ENCODE data around the gene NFATC1.

Gene NFATC1

DNA sequence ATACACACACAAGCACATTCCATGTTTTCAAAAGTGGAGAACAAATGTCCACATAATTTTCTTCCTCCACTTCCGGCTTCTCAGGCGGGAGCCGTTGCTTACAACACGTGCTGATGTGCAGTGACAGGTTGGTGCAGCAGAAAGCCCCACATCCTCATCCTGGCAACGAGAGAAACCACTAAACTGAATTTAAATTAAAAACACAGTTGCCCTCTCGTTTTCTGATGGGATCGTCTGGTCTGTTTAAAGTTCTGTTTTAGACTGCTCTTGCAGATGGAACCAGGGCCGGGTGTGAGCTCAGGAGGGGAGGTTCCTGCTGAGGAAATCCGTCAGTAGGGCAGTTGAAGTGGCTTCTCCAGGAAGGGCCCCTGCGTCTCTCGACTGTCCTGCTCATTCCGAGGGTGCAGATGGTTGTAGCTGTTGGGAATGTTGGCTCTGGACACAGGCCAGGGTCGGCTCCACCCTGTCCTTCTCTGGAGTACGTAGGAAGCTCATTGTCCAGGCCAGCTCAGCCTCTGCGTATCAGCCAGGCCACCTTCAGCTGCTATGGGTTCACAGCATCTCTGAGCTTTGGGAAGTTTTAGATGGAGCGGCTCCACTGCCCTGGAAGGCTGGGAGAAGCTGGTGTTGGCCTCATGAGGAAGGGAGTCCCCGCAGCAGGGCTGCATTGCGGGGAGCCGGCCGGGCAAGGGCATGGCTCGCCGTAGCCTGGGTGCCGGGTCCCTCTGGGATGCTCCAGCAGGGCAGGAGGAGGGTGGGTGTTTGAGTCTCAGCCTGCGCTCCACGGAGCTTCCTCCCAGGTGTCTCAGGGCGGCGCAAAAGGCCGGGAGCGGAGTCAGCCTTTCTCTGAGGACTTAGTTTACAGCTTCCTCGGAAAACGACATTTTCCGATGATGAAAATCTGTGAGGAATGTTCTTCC is 58.3 kb downstream of the NFATC1 start:
- TF ChIP-seq CSDC2 (CRISPR knock-in tag; IDR thresholded peaks at IDR 0.05), result no peak
- TF ChIP-seq RARB (CRISPR knock-in tag; IDR thresholded peaks at IDR 0.05), result no peak
- no peak for TF ChIP-seq ZNF565 (CRISPR knock-in tag; conservative IDR thresholded peaks at IDR 0.05; ENCODE audit: low read depth)
- TF ChIP-seq ESRRG (CRISPR knock-in tag; IDR thresholded peaks at IDR 0.05), result no peak
- no peak for TF ChIP-seq ZFP3 (CRISPR knock-in tag; IDR thresholded peaks at IDR 0.05)
- TF ChIP-seq, protein P1, sequence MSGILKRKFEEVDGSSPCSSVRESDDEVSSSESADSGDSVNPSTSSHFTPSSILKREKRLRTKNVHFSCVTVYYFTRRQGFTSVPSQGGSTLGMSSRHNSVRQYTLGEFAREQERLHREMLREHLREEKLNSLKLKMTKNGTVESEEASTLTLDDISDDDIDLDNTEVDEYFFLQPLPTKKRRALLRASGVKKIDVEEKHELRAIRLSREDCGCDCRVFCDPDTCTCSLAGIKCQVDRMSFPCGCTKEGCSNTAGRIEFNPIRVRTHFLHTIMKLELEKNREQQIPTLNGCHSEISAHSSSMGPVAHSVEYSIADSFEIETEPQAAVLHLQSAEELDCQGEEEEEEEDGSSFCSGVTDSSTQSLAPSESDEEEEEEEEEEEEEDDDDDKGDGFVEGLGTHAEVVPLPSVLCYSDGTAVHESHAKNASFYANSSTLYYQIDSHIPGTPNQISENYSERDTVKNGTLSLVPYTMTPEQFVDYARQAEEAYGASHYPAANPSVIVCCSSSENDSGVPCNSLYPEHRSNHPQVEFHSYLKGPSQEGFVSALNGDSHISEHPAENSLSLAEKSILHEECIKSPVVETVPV (CRISPR knock-in tag; IDR thresholded peaks at IDR 0.05), result no peak
- TF ChIP-seq ZC3H10 (CRISPR knock-in tag; IDR thresholded peaks at IDR 0.05), result no peak
- no peak for TF ChIP-seq ZNF8 (CRISPR knock-in tag; IDR thresholded peaks at IDR 0.05)
- TF ChIP-seq, protein P2, sequence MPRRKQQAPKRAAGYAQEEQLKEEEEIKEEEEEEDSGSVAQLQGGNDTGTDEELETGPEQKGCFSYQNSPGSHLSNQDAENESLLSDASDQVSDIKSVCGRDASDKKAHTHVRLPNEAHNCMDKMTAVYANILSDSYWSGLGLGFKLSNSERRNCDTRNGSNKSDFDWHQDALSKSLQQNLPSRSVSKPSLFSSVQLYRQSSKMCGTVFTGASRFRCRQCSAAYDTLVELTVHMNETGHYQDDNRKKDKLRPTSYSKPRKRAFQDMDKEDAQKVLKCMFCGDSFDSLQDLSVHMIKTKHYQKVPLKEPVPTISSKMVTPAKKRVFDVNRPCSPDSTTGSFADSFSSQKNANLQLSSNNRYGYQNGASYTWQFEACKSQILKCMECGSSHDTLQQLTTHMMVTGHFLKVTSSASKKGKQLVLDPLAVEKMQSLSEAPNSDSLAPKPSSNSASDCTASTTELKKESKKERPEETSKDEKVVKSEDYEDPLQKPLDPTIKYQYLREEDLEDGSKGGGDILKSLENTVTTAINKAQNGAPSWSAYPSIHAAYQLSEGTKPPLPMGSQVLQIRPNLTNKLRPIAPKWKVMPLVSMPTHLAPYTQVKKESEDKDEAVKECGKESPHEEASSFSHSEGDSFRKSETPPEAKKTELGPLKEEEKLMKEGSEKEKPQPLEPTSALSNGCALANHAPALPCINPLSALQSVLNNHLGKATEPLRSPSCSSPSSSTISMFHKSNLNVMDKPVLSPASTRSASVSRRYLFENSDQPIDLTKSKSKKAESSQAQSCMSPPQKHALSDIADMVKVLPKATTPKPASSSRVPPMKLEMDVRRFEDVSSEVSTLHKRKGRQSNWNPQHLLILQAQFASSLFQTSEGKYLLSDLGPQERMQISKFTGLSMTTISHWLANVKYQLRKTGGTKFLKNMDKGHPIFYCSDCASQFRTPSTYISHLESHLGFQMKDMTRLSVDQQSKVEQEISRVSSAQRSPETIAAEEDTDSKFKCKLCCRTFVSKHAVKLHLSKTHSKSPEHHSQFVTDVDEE (CRISPR knock-in tag; IDR thresholded peaks at IDR 0.05), result no peak
- TF ChIP-seq SNAI2 (CRISPR knock-in tag; IDR thresholded peaks at IDR 0.05), result no peak
- no peak for ATAC-seq

- TF ChIP-seq, protein P3, sequence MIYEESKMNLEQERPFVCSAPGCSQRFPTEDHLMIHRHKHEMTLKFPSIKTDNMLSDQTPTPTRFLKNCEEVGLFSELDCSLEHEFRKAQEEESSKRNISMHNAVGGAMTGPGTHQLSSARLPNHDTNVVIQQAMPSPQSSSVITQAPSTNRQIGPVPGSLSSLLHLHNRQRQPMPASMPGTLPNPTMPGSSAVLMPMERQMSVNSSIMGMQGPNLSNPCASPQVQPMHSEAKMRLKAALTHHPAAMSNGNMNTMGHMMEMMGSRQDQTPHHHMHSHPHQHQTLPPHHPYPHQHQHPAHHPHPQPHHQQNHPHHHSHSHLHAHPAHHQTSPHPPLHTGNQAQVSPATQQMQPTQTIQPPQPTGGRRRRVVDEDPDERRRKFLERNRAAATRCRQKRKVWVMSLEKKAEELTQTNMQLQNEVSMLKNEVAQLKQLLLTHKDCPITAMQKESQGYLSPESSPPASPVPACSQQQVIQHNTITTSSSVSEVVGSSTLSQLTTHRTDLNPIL (CRISPR knock-in tag; IDR thresholded peaks at IDR 0.05; ENCODE audit: low read depth), result no peak
- TF ChIP-seq ARNTL (CRISPR knock-in tag; IDR thresholded peaks at IDR 0.05; ENCODE audit: borderline replicate concordance, low read depth) (no peak), ZNF70 (CRISPR knock-in tag; IDR thresholded peaks at IDR 0.05) (no peak), CSDC2 (CRISPR knock-in tag; IDR thresholded peaks at IDR 0.05) (no peak), PPARA (CRISPR knock-in tag; IDR thresholded peaks at IDR 0.05; ENCODE audit: borderline replicate concordance) (no peak), SNAI2 (CRISPR knock-in tag; IDR thresholded peaks at IDR 0.05) (no peak), ZFP3 (CRISPR knock-in tag; IDR thresholded peaks at IDR 0.05) (no peak), ESRRG (CRISPR knock-in tag; IDR thresholded peaks at IDR 0.05) (no peak), ISL1 (CRISPR knock-in tag; IDR thresholded peaks at IDR 0.05) (no peak), ZC3H10 (CRISPR knock-in tag; IDR thresholded peaks at IDR 0.05) (no peak), ZNF565 (CRISPR knock-in tag; conservative IDR thresholded peaks at IDR 0.05; ENCODE audit: low read depth) (no peak), ZFP30 (CRISPR knock-in tag; IDR thresholded peaks at IDR 0.05) (no peak), TCF4 (CRISPR knock-in tag; IDR thresholded peaks at IDR 0.05; ENCODE audit: borderline replicate concordance) (no peak), BACH2 (CRISPR knock-in tag; IDR thresholded peaks at IDR 0.05; ENCODE audit: borderline replicate concordance) (no peak), ZNF8 (CRISPR knock-in tag; IDR thresholded peaks at IDR 0.05) (no peak), TOX (CRISPR knock-in tag; IDR thresholded peaks at IDR 0.05; ENCODE audit: borderline replicate concordance) (no peak), POU6F1 (CRISPR knock-in tag; IDR thresholded peaks at IDR 0.05; ENCODE audit: borderline replicate concordance, low read depth) (no peak)
- TF ChIP-seq, protein P2 (CRISPR knock-in tag; IDR thresholded peaks at IDR 0.05), result no peak
- TF ChIP-seq, protein P1 (CRISPR knock-in tag; IDR thresholded peaks at IDR 0.05), result no peak
- ATAC-seq, result no peak
Measured at GRCh38 chr18:79455261-79455660, 59.5 kb downstream of the NFATC1 start.
